CD14-positive monocyte (primary cell): Measurements from ENCODE around the gene TMEM53. TPM values are rescaled to one million over a fixed set of nuclear protein-coding genes. Genes with fewer than 3 reads are reported as not detected.

ENCODE experiments used
- DNase-seq, 3 donors: peaks; one replicate each; pipeline ENCODE4 v3.0.0-alpha.2; 2011 to 2022
- H2AFZ ChIP-seq: 2 replicates; pipeline ENCODE4 v1.6.0; 2012; ENCODE audit warnings: mild to moderate bottlenecking, low read depth, low read length, inconsistent platforms; ENCODE audit not compliant: insufficient read depth, poor library complexity, severe bottlenecking
- H3K27ac ChIP-seq, 2 donors: 1 replicate in 1 of 2; 2 replicates in 1 of 2; pipeline ENCODE4 v1.5.1; 2012 to 2013; ENCODE audit warnings: low read length in 2 of 2, control low read depth in 1 of 2, inconsistent platforms in 1 of 2, low read depth in 1 of 2, mild to moderate bottlenecking in 1 of 2
- H3K27me3 ChIP-seq, 2 donors: one replicate each; pipeline versions ENCODE4 v1.6.0 to v1.6.1; 2011 to 2013; ENCODE audit warnings: low read length in 2 of 2; ENCODE audit not compliant: control insufficient read depth in 2 of 2, insufficient read depth in 2 of 2
- H3K36me3 ChIP-seq, 2 donors: replicated peaks in 1 of 2; 1 replicate in 1 of 2; 2 replicates in 1 of 2; pipeline versions ENCODE4 v1.5.1 to v1.6.1; 2012 to 2013; ENCODE audit warnings: low read length in 2 of 2, control low read depth in 1 of 2, inconsistent platforms in 1 of 2, mild to moderate bottlenecking in 1 of 2; ENCODE audit not compliant: insufficient read depth in 2 of 2, control insufficient read depth in 1 of 2
- H3K4me1 ChIP-seq, 2 donors: 1 replicate in 1 of 2; 2 replicates in 1 of 2; pipeline versions ENCODE4 v1.5.1 to v1.6.1; 2012 to 2013; ENCODE audit warnings: low read length in 2 of 2, control low read depth in 1 of 2, inconsistent platforms in 1 of 2, mild to moderate bottlenecking in 1 of 2, moderate library complexity in 1 of 2; ENCODE audit not compliant: insufficient read depth in 2 of 2, control insufficient read depth in 1 of 2
- H3K4me2 ChIP-seq: replicated peaks from 2 replicates; pipeline ENCODE3; 2012; ENCODE audit warnings: low read length, moderate library complexity, mild to moderate bottlenecking; ENCODE audit not compliant: poor library complexity, severe bottlenecking; ENCODE audit errors: extremely low read depth
- H3K4me3 ChIP-seq, 3 experiments: fragments of 200-600 bp in 1 of 3; sonication (generic) in 1 of 3; replicated peaks in 1 of 3; 1 replicate in 2 of 3; 2 replicates in 1 of 3; pipeline ENCODE4 v1.5.1; 2011 to 2013; ENCODE audit warnings: low read length in 3 of 3, mild to moderate bottlenecking in 3 of 3, control low read depth in 2 of 3, low read depth in 2 of 3, inconsistent platforms in 1 of 3, moderate library complexity in 1 of 3
- H3K79me2 ChIP-seq: 2 replicates; pipeline ENCODE4 v1.6.0; 2012; ENCODE audit warnings: mild to moderate bottlenecking, control low read depth, inconsistent platforms, low read length, moderate library complexity; ENCODE audit not compliant: insufficient read depth
- H3K9ac ChIP-seq: 2 replicates; pipeline ENCODE4 v1.6.0; 2017; ENCODE audit warnings: low read length, mild to moderate bottlenecking; ENCODE audit not compliant: insufficient read depth, poor library complexity, severe bottlenecking
- H3K9me3 ChIP-seq, 2 donors: replicated peaks in 1 of 2; 1 replicate in 1 of 2; 2 replicates in 1 of 2; pipeline versions ENCODE4 v1.5.1 to v1.6.1; 2012 to 2013; ENCODE audit warnings: low read length in 2 of 2, control low read depth in 1 of 2; ENCODE audit not compliant: control insufficient read depth in 1 of 2, insufficient read depth in 1 of 2
- H4K20me1 ChIP-seq: 2 replicates; pipeline ENCODE4 v1.6.0; 2012; ENCODE audit warnings: mild to moderate bottlenecking, low read length, control low read depth, moderate library complexity; ENCODE audit not compliant: insufficient read depth
- H3K27ac Mint-ChIP-seq, 7 donors: one replicate each; pipeline ENCODE4 v1.8.0; 2020; ENCODE audit warnings: mild to moderate bottlenecking in 7 of 7, mixed read lengths in 7 of 7, moderate library complexity in 6 of 7, inconsistent platforms in 2 of 7
- H3K27me3 Mint-ChIP-seq, 3 donors: one replicate each; pipeline ENCODE4 v1.8.0; 2021 to 2022; ENCODE audit warnings: low read depth in 3 of 3, mild to moderate bottlenecking in 3 of 3, mixed read lengths in 3 of 3, moderate library complexity in 3 of 3, inconsistent platforms in 1 of 3
- H3K36me3 Mint-ChIP-seq, 2 donors: one replicate each; pipeline ENCODE4 v1.8.0; 2020; ENCODE audit warnings: mixed read lengths in 2 of 2, inconsistent platforms in 1 of 2, mild to moderate bottlenecking in 1 of 2
- H3K4me1 Mint-ChIP-seq: one replicate; pipeline ENCODE4 v1.8.0; 2020; ENCODE audit warnings: mild to moderate bottlenecking, mixed read lengths
- H3K4me3 Mint-ChIP-seq, 2 donors: one replicate each; pipeline ENCODE4 v1.8.0; 2020; ENCODE audit warnings: mild to moderate bottlenecking in 2 of 2, mixed read lengths in 2 of 2, moderate library complexity in 1 of 2
- H3K9me3 Mint-ChIP-seq, 7 donors: one replicate each; pipeline ENCODE4 v1.8.0; 2020 to 2022; ENCODE audit warnings: mixed read lengths in 7 of 7, mild to moderate bottlenecking in 6 of 7, moderate library complexity in 6 of 7, inconsistent platforms in 2 of 7
- CTCF ChIP-seq: fragments of 200-600 bp; IDR thresholded peaks from one replicate; pipeline ENCODE4 v1.8.0; 2022; ENCODE audit warnings: antibody characterized with exemption, mild to moderate bottlenecking
- WGBS: methylation state at CpG from one replicate; pipeline ENCODE4 v1.1.5; 2013; ENCODE audit warnings: missing lambda C conversion rate; ENCODE audit not compliant: insufficient coverage; 5-methylcytosine and 5-hydroxymethylcytosine counted together
- intact Hi-C, 2 donors: fragments of 100-400 bp; cut with micrococcal nuclease; formaldehyde crosslinking; loops; one replicate each; pipeline versions ENCODE4 v1.15.0 to v1.15.1; 2023
- polyA plus RNA-seq, 3 donors: library from polyadenylated mRNA; depleted of rRNA in 1 of 3; unstranded in 2 of 3; stranded (reverse) in 1 of 3; fragments of 300-500 nt in 2 of 3; fragments of >200 nt in 1 of 3; fragmentation: Illumina TruSeq in 2 of 3; gene quantifications; 1 replicate in 2 of 3; 2 replicates in 1 of 3; pipeline ENCODE4 v1.2.3, GENCODE V29; 2012 to 2021

The TMEM53 gene
- polyA plus RNA-seq, 3 donors = 4.8 to 8.8 (median 8.6) TPM

DNA sequence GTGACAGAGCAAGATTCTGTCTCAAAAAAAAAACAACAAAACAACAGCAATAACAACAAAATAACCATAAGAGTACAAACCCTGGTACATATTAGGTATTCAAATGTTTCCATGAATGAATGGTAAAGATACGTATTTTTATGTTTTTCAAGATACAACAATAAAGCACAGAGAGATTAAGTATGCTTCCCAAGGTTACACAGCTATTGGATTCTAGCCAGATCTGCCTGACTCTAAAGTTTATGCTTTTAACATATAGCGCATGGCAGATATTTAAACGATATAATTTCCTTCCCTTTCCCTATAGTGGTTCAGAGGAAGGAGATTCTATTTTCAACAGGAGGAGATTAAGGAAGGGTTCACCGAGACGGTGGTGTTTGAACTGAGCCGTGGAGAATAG, 31.2 kb upstream of the TMEM53 start:
- H3K79me2 ChIP-seq = no peaks in the 10 kb centered on the region
- peaks cover 0 to 21% of the 10 kb centered on the region in 2 donors for H3K27me3 ChIP-seq
- no peaks in the 10 kb centered on the region for H3K9me3 ChIP-seq
- no peak overlapping the region for H3K4me3 Mint-ChIP-seq
- no peak for DNase-seq
- peaks cover 6% of the 10 kb centered on the region for H3K4me1 Mint-ChIP-seq
- H3K27ac Mint-ChIP-seq = no peak overlapping the region
- peaks cover 0 to 3% (median 0%) of the 10 kb centered on the region in 7 donors for H3K9me3 Mint-ChIP-seq
- peaks cover 5 to 8% of the 10 kb centered on the region in 2 donors for H3K4me1 ChIP-seq
- H3K27ac ChIP-seq = no peak overlapping the region
- no peaks in the 10 kb centered on the region for H3K36me3 Mint-ChIP-seq
- H3K36me3 ChIP-seq = no peaks in the 10 kb centered on the region
- no peaks in the 10 kb centered on the region for H4K20me1 ChIP-seq
- WGBS = 67% methylated on average over 3 of the region's 6 CpGs
- intact Hi-C loops = loop anchor here in 1 of 2 donors (5.0 kb wide), 1 partner anchor 48 kb away; no protein-coding TSS in a partner anchor
- H3K4me2 ChIP-seq = no peak overlapping the region
- H3K4me3 ChIP-seq = no peak overlapping the region
- no peak overlapping the region for H3K9ac ChIP-seq
- TF ChIP-seq CTCF = no peak
- H2AFZ ChIP-seq = no peak overlapping the region
- H3K27me3 Mint-ChIP-seq = peaks cover 27 to 41% (median 31%) of the 10 kb centered on the region in 3 donors

- no peak overlapping the region for H2AFZ ChIP-seq
- Mint-ChIP-seq H3K36me3 (peaks cover 0 to 2% of the 10 kb centered on the region in 2 donors), H3K4me3 (peak overlapping the region in 1 of 2 donors; percentile 12), H3K27me3 (peaks cover 22 to 39% (median 31%) of the 10 kb centered on the region in 3 donors), H3K4me1 (peaks cover 24% of the 10 kb centered on the region), H3K9me3 (peaks cover 0 to 3% (median 0%) of the 10 kb centered on the region in 7 donors), H3K27ac (no peak overlapping the region)
- no peaks in the 10 kb centered on the region for H3K9me3 ChIP-seq
- no peak for TF ChIP-seq CTCF
- no peaks in the 10 kb centered on the region for H3K36me3 ChIP-seq
- peaks cover 0 to 9% of the 10 kb centered on the region in 2 donors for H3K27me3 ChIP-seq
- H3K4me3 ChIP-seq = no peak overlapping the region
- 92% methylated on average over 4 of the region's 7 CpGs for WGBS
- no peak overlapping the region for H3K27ac ChIP-seq
- peaks cover 28 to 29% of the 10 kb centered on the region in 2 donors for H3K4me1 ChIP-seq
- DNase-seq = no peak
- no peaks in the 10 kb centered on the region for H4K20me1 ChIP-seq
- intact Hi-C loops = no loop called here
- H3K9ac ChIP-seq = no peak overlapping the region
- H3K4me2 ChIP-seq = no peak overlapping the region
- no peaks in the 10 kb centered on the region for H3K79me2 ChIP-seq
Observed at GRCh38 chr1:44701141-44701573, 26.9 kb upstream of the TMEM53 start.
